K562 (cell line): ENCODE data around the gene HJV. TPM values are rescaled to one million over a fixed set of nuclear protein-coding genes. Genes with fewer than 3 reads are reported as not detected.

Experiments
- ATAC-seq: fragments of 200-7000 bp; cut with Tn5 transposase; 3 replicates; pipeline ENCODE4 v1.9.1; 2020; ENCODE audit warnings: moderate library complexity
- BruUV-seq: library from RNA; stranded (reverse); fragments of 400-500 nt; replicated peaks from 2 replicates; lab custom pipeline; 2021; lab: Mats Ljungman, UMichigan
- CTCF ChIA-PET: fragments of 300-600 bp; formaldehyde crosslinking; extraction: SDS; loops from one replicate; lab custom pipeline; 2021; ENCODE audit warnings: low intra/inter-chr PET ratio; lab: Yijun Ruan, JAX
- POLR2A ChIA-PET: fragments of 300-600, 350-650 bp; sonication (Branson Sonifier 250); formaldehyde crosslinking; extraction: SDS; loops from one replicate; lab custom pipeline; 2021; ENCODE audit warnings: antibody characterized with exemption, inconsistent platforms; lab: Yijun Ruan, JAX
- DNase-seq, 4 experiments: peaks; one replicate each; pipeline versions ENCODE4 v3.0.0 to v3.0.0-alpha.2; 2011 to 2018; ENCODE audit warnings: low spot score in 3 of 4, mixed read lengths in 3 of 4; ENCODE audit errors: extremely low read depth in 1 of 4
- FAIRE-seq: peaks from 2 replicates; lab custom pipeline; 2011; peaks lifted over from hg19 to GRCh38; lab: Jason Lieb, UNC
- H2AFZ ChIP-seq: 2 replicates; pipeline ENCODE4 v1.6.0; 2011; ENCODE audit warnings: low read depth, low read length, control low read depth, inconsistent platforms
- H3K27ac ChIP-seq: fragments of 200-600 bp; 3 replicates; pipeline ENCODE4 v1.8.0; 2011; ENCODE audit warnings: low read depth, mild to moderate bottlenecking, control low read depth, inconsistent platforms, low read length, moderate library complexity, mixed read lengths; ENCODE audit errors: extremely low read depth
- H3K27me3 ChIP-seq, 2 experiments: fragments of 300-600 bp in 1 of 2; 2 replicates in 1 of 2; 3 replicates in 1 of 2; pipeline versions ENCODE4 v1.6.0 to v1.8.0; 2011; ENCODE audit warnings: inconsistent platforms in 2 of 2, low read length in 2 of 2, mild to moderate bottlenecking in 1 of 2, mixed read lengths in 1 of 2, moderate library complexity in 1 of 2; ENCODE audit not compliant: control insufficient read depth in 2 of 2, insufficient read depth in 2 of 2
- H3K36me3 ChIP-seq: fragments of 300-600 bp; 3 replicates; pipeline ENCODE4 v1.8.0; 2011; ENCODE audit warnings: mild to moderate bottlenecking, low read length, inconsistent platforms; ENCODE audit not compliant: control insufficient read depth, insufficient read depth
- H3K4me1 ChIP-seq, 2 experiments: fragments of 200-600 bp in 1 of 2; replicated peaks in 1 of 2; 2 replicates in 1 of 2; 3 replicates in 1 of 2; pipeline versions ENCODE4 v1.5.1 to v1.8.0; 2011; ENCODE audit warnings: inconsistent platforms in 2 of 2, low read length in 2 of 2, mild to moderate bottlenecking in 1 of 2, mixed read lengths in 1 of 2, moderate library complexity in 1 of 2; ENCODE audit not compliant: control insufficient read depth in 2 of 2, insufficient read depth in 2 of 2
- H3K4me2 ChIP-seq: 2 replicates; pipeline ENCODE4 v1.6.1; 2011; ENCODE audit warnings: low read length, control low read depth, inconsistent platforms, mixed read lengths; ENCODE audit not compliant: insufficient read depth
- H3K4me3 ChIP-seq: fragments of 200-600 bp; sonication (generic), shearing (Covaris generic); 2 replicates; pipeline ENCODE4 v1.5.1; 2016; ENCODE audit warnings: control low read depth, inconsistent platforms
- H3K79me2 ChIP-seq: fragments of 200-600 bp; 3 replicates; pipeline ENCODE4 v1.8.0; 2011; ENCODE audit warnings: low read length, inconsistent platforms; ENCODE audit not compliant: control insufficient read depth, insufficient read depth
- H3K9ac ChIP-seq, 2 experiments: 2 replicates each; pipeline versions ENCODE4 v1.6.0 to v1.6.1; 2011; ENCODE audit warnings: low read depth in 2 of 2, low read length in 2 of 2, control low read depth in 1 of 2, inconsistent platforms in 1 of 2, mild to moderate bottlenecking in 1 of 2, mixed read lengths in 1 of 2; ENCODE audit not compliant: insufficient read depth in 1 of 2
- H3K9me1 ChIP-seq: one replicate; pipeline ENCODE4 v1.6.0; 2011; ENCODE audit warnings: inconsistent platforms, mild to moderate bottlenecking, low read length, moderate library complexity; ENCODE audit not compliant: control insufficient read depth, insufficient read depth
- H3K9me3 ChIP-seq: replicated peaks from 2 replicates; pipeline ENCODE4 v1.5.1; 2011; ENCODE audit warnings: low read depth, low read length, inconsistent platforms; ENCODE audit not compliant: control insufficient read depth, insufficient read depth
- H4K20me1 ChIP-seq: replicated peaks from 2 replicates; pipeline ENCODE4 v1.6.1; 2011; ENCODE audit warnings: low read length, inconsistent platforms, mixed read lengths; ENCODE audit not compliant: control insufficient read depth, insufficient read depth
- CBX2 ChIP-seq: fragments of 200-600 bp; sonication (generic); IDR thresholded peaks from one replicate; pipeline ENCODE4 v1.6.1; 2012; ENCODE audit warnings: mild to moderate bottlenecking, low read length, inconsistent platforms; ENCODE audit not compliant: insufficient read depth, poor library complexity, severe bottlenecking
- DIDO1 ChIP-seq: fragments of 450-650 bp; IDR thresholded peaks from 2 replicates; pipeline ENCODE4 v1.6.1; 2016; ENCODE audit warnings: low read depth, missing biosample characterization, missing genetic modification characterization
- DLX4 ChIP-seq: fragments of 250-450 bp; sonication (Bioruptor Pico); IDR thresholded peaks from 2 replicates; pipeline ENCODE4 v1.6.1; 2021; ENCODE audit warnings: mild to moderate bottlenecking
- KLF6 ChIP-seq: fragments of 250-450 bp; sonication (Bioruptor Pico); IDR thresholded peaks from 2 replicates; pipeline ENCODE4 v1.4.0; 2020; ENCODE audit warnings: mild to moderate bottlenecking, moderate library complexity, borderline replicate concordance
- PBX2 ChIP-seq, 2 experiments: IDR thresholded peaks in 1 of 2; conservative IDR thresholded peaks in 1 of 2; 2 replicates each; pipeline ENCODE4 v1.6.1; 2016; ENCODE audit warnings: low read depth in 2 of 2, mild to moderate bottlenecking in 1 of 2, missing compliant biosample characterization in 1 of 2, missing genetic modification characterization in 1 of 2, moderate library complexity in 1 of 2
- REST ChIP-seq, 2 experiments: fragments of 450-650 bp; formaldehyde crosslinking in 1 of 2; IDR thresholded peaks; 2 replicates each; pipeline versions ENCODE4 v1.4.0 to v1.6.1; 2014 to 2020; ENCODE audit warnings: mild to moderate bottlenecking in 2 of 2, borderline replicate concordance in 1 of 2, low read depth in 1 of 2
- ZNF184 ChIP-seq: sonication (generic); formaldehyde crosslinking; IDR thresholded peaks from 2 replicates; pipeline ENCODE4 v1.5.0; 2020; ENCODE audit warnings: missing genetic modification reagents
- ZNF696 ChIP-seq: fragments of 250-450 bp; sonication (Bioruptor Pico); conservative IDR thresholded peaks from 2 replicates; pipeline ENCODE4 v1.4.0; 2020; ENCODE audit warnings: mild to moderate bottlenecking, moderate library complexity
- WGBS: fragments of 100-300 bp; shearing (Covaris generic); methylation state at CpG from one replicate; pipeline ENCODE4 v1.1.6; 2016; ENCODE audit warnings: low coverage, mixed read lengths; ENCODE audit not compliant: insufficient coverage; ENCODE audit errors: missing lambda C conversion rate; 5-methylcytosine and 5-hydroxymethylcytosine counted together
- in situ Hi-C: fragments of 300-500 bp; cut with MboI; formaldehyde crosslinking; loops from 4 replicates; pipeline ENCODE4 v1.15.0; 2018; ENCODE audit warnings: inconsistent platforms, mixed read lengths
- intact Hi-C: fragments of 100-400 bp; cut with micrococcal nuclease; formaldehyde crosslinking; loops from 2 replicates; pipeline ENCODE4 v1.14.2; 2022
- polyA plus RNA-seq, 8 experiments: library from polyadenylated mRNA; depleted of rRNA in 4 of 8; stranded (reverse) in 5 of 8; unstranded in 3 of 8; fragments of >200 nt; fragmentation: Nextera tagmentation in 2 of 8; fragmentation: Illumina TruSeq in 1 of 8; extraction: Ambion mirVana in 2 of 8; extraction: Trizol in 1 of 8; gene quantifications; 2 replicates each; pipeline versions ENCODE4 v1.2.1 to v1.2.3, GENCODE V29; 2011 to 2014; ENCODE audit warnings: inconsistent platforms in 1 of 8, missing spikeins in 1 of 8
- total RNA-seq, 7 experiments: library from RNA; depleted of rRNA in 6 of 7; stranded (reverse); fragments of >200 nt in 6 of 7; fragmentation: Illumina TruSeq in 2 of 7; extraction: Trizol in 2 of 7; gene quantifications; 2 replicates each; pipeline versions ENCODE4 v1.2.1 to v1.2.3, GENCODE V29; 2011 to 2021; ENCODE audit warnings: low replicate concordance in 1 of 7

Gene HJV
- total and polyA plus RNA-seq, 9 of the 15 experiments (the other 6 are each of a cell fraction or from before 2014, with no cell fraction given) = 1.0 to 6.6 (median 2.4) TPM

GRCh38 chr1:146032631-146033219 lies 11.2 kb upstream of the HJV start:
- Histone ChIP-seq H3K27ac (no peak overlapping the region), H3K36me3 (no peaks in the 10 kb centered on the region), H3K4me2 (no peak overlapping the region), H3K4me1 (peaks cover 5 to 8% of the 10 kb centered on the region in 2 experiments; a peak in 3 of 5 replicates), H3K9ac (no peak overlapping the region), H2AFZ (peak overlapping the region; percentile 70), H3K27me3 (no peaks in the 10 kb centered on the region), H3K79me2 (no peaks in the 10 kb centered on the region), H3K4me3 (no peak overlapping the region), H4K20me1 (no peaks in the 10 kb centered on the region), H3K9me3 (no peaks in the 10 kb centered on the region), H3K9me1 (no peaks in the 10 kb centered on the region)
- ChIA-PET CTCF (interaction anchor here (0.8 to 1.5 kb wide), 2 partner anchors 8 to 55 kb away, joined by 3 read pairs; no protein-coding TSS in a partner anchor), POLR2A (interaction anchor here (1.3 to 1.9 kb wide), 7 partner anchors 11 to 174 kb away, joined by 3 to 9 read pairs (median 5); partner anchors contain the start of genes HJV, PIAS3 and TXNIP)
- peak; percentile 87 for FAIRE-seq
- peak; percentile 36 to 75 (median 40) for DNase-seq
- no TSS peak for BruUV-seq
- 22% methylated on average over 6 of the region's 6 CpGs for WGBS
- intact Hi-C loops (no loop called here), in situ Hi-C loops (loop anchor here (25.0 kb wide), 2 partner anchors 280 to 695 kb away; no protein-coding TSS in a partner anchor)
- ATAC-seq = peak; percentile 52
- TF ChIP-seq CBX2 (no peak), ZNF184 (CRISPR knock-in tag) (no peak), PBX2 (CRISPR knock-in tag; IDR thresholded peaks at IDR 0.05; ENCODE audit: low read depth) (no peak), PBX2 (tag; conservative IDR thresholded peaks at IDR 0.05; ENCODE audit: low read depth) (0 out of 2 replicates have a peak, but pooled peaks have one; percentile 22), DLX4 (CRISPR knock-in tag) (no peak), ZNF696 (CRISPR knock-in tag) (no peak), DIDO1 (no peak), REST (IDR thresholded peaks at IDR 0.05; ENCODE audit: borderline replicate concordance) (peak; percentile 33; the same call in 1 of the 2 replicates), REST (CRISPR knock-in tag; IDR thresholded peaks at IDR 0.05; ENCODE audit: low read depth) (no peak), KLF6 (CRISPR knock-in tag) (no peak)
